Measurements from ENCODE around the gene FAM3B.
"Not testable (repeated sequence)": the region's sequence is repeated elsewhere in the genome, so short reads cannot be mapped to it uniquely, and the experiment has no call there.

FAM3B gene

GRCh38 chr21:41350436-41351155, 34.0 kb downstream of the FAM3B start:
- no peak for DNase-seq

DNA sequence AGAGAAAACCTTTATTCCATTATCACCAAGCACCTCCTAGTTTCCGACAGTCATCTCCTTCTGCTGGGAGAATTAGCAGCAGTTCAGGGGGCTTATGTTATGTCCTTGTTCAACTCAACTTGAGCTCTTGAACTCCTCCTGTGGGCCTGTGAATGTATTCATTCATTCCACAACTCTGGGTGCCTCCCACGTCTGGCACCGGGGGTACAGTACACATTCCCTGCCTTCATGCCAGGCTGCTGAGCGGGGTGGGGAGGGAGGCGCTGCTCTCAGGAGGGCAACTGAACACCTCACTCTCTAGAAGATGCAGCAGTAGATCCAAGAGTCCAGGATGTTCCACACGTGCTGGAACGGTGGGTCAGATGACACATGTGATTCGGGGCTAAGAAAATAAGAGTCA, 40.9 kb downstream of the FAM3B start:
- DNase-seq = no peak

GRCh38 chr21:41358193-41359166, 41.9 kb downstream of the FAM3B start:
- DNase-seq = no peak

DNA sequence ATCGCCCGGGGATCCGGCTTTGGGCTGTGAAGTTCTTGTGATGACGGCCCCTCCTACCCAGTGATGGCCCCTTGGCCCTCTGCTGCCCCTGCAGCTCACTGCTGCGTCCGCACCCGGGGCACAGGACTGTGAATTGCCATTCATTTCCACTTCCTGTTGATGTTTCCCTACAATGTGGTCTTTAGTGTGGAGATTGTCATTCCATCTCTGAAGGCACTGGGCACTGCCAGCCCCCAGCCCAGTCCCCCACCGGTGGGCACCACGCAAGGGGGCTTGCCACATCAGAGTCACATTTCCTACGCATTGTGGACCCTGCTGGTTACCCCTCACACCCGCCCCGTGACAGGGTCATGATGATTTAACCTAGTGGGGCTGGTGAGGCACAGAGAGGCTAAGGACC, 42.7 kb downstream of the FAM3B start:
- DNase-seq = no peak

DNA sequence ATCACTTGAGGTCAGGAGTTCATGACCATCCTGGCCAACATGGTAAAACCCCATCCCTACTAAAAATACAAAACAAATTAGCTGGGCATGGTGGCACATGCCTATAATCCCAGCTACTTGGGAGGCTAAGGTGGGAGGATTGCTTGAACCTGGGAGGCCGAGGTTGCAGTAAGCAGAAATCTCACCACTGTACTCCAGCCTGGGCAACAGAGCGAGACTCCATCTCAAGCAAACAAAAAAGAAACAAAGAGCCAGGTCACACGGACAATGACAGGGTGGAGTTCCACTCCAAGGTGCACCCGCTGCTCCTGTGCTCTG, 43.1 kb downstream of the FAM3B start:
- not testable (repeated sequence) for DNase-seq

DNA sequence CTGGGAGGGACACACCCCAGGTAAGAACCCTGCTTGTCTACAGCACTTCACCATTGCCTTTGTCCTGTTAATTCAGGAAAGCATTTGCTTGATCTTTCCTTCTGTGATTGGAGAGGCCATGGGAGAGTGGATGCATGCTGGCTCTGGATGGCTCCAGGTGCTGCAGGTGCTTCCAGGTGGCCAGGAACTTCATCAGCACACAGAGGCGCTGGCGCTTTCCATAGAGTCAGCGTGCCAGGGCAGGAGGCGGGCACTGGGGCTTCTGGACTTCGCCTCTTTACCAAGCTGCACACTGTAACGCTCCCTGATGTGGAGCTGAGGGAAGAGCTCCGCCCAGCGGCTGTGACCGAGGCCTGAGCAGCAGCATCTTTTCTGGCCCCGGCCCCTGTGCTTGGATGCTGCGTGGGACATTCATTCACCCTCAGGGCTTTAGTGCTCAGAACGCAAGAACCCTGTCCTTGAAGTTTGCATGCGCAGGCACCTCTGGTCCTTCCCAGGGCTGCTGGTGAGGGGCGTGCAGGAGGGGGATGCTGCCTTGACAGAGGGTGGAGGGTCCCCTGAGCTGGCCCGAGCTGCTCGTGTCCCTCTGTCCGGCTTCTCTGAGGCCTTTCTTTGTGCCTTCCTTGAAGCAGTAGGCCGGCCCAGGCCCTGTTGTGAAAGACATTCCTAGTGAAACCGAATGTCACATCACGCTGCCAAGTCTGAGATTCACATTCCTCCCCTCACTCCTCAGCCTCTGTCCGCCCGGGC, 43.6 kb downstream of the FAM3B start:
- DNase-seq = no peak

- no peak for DNase-seq
These were observed 44.6 kb downstream of the FAM3B start for GRCh38 chr21:41361053-41361785.

DNA sequence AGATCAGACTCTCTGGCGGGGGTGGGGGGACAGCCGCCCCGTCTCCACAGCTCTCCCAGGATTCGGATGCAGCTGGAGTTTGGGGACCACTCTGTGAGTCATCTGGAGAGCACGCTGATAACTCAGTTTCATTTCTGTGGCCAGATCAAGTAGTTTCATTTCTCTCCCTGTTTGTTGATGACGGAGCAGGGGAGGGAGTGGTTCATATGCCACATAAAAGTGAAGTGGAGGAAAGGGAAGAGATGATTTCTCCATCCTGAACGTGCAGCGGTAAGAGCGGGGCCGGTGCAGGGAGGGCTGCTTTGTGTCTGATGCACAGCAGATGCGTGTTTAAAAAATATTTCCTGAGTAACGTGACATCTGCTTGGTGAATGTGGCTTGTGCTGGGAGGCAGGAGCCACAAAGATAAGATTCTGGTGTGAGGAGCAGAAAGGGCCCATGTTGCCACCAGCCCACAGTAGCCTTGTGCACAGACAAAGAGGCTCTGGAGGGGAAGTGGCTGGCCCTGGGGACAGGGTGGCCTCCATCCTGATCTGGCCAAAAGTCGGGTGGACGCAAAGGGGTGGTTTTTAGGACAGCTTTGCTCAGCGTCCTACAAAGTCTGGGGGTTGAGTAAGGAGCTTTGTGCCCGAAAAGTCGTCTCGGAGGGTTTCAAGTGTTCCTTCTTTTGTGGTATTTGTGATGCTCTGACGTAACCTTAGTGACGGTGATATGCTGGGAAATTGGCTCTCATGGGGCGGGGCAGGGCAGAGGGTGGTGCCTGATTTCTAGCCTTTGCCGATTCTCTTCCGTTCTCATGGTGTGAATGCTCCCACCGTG, 45.4 kb downstream of the FAM3B start, which contains the start of gene MX2:
MX2 (plus strand) TSS at position 242 of the 819 bp plus-strand sequence. CDS start 14,880 bp downstream, outside the sequence.
- DNase-seq = peak; percentile 92 to 97 (median 95)

GRCh38 chr21:41362605-41363369, 46.2 kb downstream of the FAM3B start:
- no peak for DNase-seq

GRCh38 chr21:41363370-41364270, 47.0 kb downstream of the FAM3B start:
- DNase-seq = peak in 1 of 3 donors; percentile 12

DNA sequence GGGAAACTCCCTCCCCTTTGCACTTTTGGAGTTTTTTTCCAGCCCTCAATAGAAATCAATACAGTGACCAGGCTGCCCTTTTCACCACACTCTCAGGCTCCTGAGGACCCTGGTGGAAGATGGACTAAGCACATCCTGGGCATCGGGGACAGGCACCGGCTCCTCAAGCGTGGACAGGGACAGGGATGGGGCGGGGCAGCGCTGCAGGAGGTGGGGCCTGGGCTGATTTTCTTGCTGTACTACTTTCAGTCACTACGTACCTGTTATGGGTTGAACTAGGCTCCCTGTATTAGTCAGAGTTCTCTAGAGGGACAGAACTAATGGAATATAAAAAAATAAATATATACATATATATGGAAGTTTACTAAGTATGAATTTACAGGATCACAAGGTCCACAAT, 47.7 kb downstream of the FAM3B start:
- DNase-seq = peak in 1 of 3 donors; percentile 22

- peak in 1 of 3 donors; percentile 3 for DNase-seq
These were observed 48.9 kb downstream of the FAM3B start for GRCh38 chr21:41365377-41366107.

GRCh38 chr21:41366522-41367151, 50.0 kb downstream of the FAM3B start:
- peak; percentile 94 to 95 (median 94) for DNase-seq

- DNase-seq = peak; percentile 43 to 60 (median 50)
These were observed 50.8 kb downstream of the FAM3B start for GRCh38 chr21:41367301-41367944.

GRCh38 chr21:41367945-41368734, 51.5 kb downstream of the FAM3B start:
- peak in 1 of 3 donors; percentile 1 for DNase-seq

DNA sequence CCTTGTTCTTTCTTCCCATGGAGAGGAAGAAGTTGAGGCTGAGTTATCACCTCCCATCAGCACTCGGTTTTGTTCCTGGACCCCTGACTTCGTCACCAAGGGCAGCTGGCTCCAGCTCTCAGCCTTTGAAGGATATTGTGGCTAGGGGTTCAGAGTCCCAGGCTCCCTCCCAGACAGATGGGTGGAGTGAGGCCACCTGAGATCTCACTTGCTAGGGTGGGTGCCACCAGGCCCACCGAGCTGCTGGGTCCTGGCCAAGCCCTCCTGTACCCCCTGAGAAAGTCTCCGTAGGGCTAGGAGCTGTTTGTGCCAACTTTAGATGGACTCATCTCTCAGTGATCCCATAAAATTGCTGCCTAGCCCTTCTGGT, 52.1 kb downstream of the FAM3B start:
- DNase-seq = peak in 1 of 3 donors; percentile 2

All from suppressor macrophage treated with lipopolysaccharide for 1 hour (primary cell).